GM18873 (cell line): ENCODE results near the gene GRIK4.
"Not testable (repeated sequence)": the region's sequence is repeated elsewhere in the genome, so short reads cannot be mapped to it uniquely, and the experiment has no call there.

Experiments
- ATAC-seq: cut with Tn5 transposase; IDR thresholded peaks from one replicate; pipeline ENCODE4 v1.9.1; 2021; ENCODE audit warnings: mild to moderate bottlenecking, moderate library complexity, moderate number of reproducible peaks; ENCODE audit not compliant: unreplicated experiment, low FRiP score

The GRIK4 gene

GRCh38 chr11:121006922-121007321, 495.4 kb downstream of the GRIK4 start:
- ATAC-seq = no peak

DNA sequence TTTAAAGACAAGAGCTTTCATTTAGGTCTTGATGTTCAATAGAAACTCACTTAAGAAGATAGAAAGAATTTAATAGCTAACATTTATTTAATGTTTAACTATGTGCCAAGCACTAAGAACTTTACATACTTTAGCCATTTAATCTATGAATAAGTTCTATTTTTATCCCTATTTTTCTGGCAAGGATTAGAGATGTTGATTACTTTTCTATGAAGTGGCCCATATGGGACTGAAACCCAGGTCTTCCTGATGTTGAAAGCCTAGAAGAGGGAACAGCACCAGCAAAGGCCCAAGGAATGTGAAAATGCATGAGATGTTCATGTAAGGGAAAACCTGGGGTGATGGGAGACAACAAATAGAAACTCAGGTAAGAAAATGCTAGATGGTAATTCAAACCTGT, 497.0 kb downstream of the GRIK4 start:
- ATAC-seq = no peak

GRCh38 chr11:121012091-121012490, 500.5 kb downstream of the GRIK4 start:
- ATAC-seq = no peak

- no peak for ATAC-seq
Observed at GRCh38 chr11:121018746-121019145, 507.2 kb downstream of the GRIK4 start.

- not testable (repeated sequence) for ATAC-seq
Observed at GRCh38 chr11:121021718-121022117, 510.2 kb downstream of the GRIK4 start.

- peak; percentile 85 for ATAC-seq
Observed at GRCh38 chr11:121023848-121024751, 512.6 kb downstream of the GRIK4 start, which contains the start of gene TBCEL. Gene TBCEL, plus strand, starts transcription at chr11:121024102. Its CDS starts 21,589 bp downstream, at chr11:121045691.

- ATAC-seq = no peak
Observed at GRCh38 chr11:121024989-121025388, 513.4 kb downstream of the GRIK4 start.

GRCh38 chr11:121029153-121029552, 517.6 kb downstream of the GRIK4 start:
- ATAC-seq = no peak

DNA sequence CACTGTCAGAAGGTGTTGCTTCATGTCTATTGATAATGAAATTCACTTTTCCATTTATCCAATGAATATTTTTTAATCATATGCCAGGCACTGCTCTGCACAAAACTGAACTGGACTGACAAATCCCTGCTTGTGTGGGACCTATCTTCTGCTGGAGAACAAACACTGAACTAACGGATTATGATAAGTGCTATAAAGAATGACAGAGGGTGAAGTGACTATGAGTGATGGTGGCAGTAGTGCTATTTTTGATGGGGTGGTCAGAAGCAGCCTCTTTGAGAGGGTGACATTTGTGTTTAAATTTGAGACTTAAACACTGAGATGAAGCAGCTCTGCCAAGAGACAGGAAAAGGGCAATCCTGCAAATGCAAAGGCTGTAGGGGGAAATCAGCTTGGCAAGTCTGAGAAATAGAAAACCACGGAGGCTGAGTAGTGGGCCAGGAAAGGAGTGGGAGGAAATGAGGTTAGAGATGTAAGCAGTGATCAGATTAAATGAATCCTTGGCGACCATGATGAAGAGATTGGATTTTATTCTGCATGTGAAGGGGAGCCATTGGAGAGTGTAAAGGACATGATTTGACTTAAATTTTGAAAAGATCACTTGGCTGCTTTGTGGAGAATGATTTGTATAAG, 518.4 kb downstream of the GRIK4 start:
- ATAC-seq = no peak

DNA sequence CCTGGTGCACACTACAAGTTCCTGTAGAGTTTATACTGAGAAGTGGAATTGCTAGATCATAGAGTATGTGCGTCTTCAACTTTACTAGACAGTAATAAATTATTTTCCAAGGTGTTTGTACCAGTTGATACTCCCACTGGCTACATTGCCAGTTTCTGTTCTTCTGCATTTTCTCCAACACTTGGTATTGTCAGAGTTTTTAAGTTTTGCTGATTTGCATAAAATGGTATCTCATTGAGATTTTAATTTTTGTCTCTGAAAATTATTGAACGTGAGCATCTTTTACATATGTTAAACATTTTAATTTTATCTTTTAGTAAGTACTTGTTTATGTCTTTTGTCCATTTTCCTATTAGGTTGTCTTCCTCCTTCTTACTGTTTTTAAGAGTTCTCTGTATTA, 519.6 kb downstream of the GRIK4 start:
- ATAC-seq = no peak

- ATAC-seq = not testable (repeated sequence)
Observed at GRCh38 chr11:121031648-121032047, 520.1 kb downstream of the GRIK4 start.

- no peak for ATAC-seq
Observed at GRCh38 chr11:121032546-121032945, 521.0 kb downstream of the GRIK4 start.

- ATAC-seq = no peak
Observed at GRCh38 chr11:121033635-121034034, 522.1 kb downstream of the GRIK4 start.

GRCh38 chr11:121035169-121035755, 523.7 kb downstream of the GRIK4 start:
- no peak for ATAC-seq

GRCh38 chr11:121035780-121036179, 524.2 kb downstream of the GRIK4 start:
- no peak for ATAC-seq

GRCh38 chr11:121037016-121037415, 525.5 kb downstream of the GRIK4 start:
- no peak for ATAC-seq
